HepG2 (cell line): ENCODE results near the gene ADCY7. TPM values are rescaled to one million over a fixed set of nuclear protein-coding genes. Genes with fewer than 3 reads are reported as not detected.

Experiments used
- ATF2 ChIP-seq: sonication (generic); formaldehyde crosslinking; IDR thresholded peaks from 2 replicates; pipeline ENCODE4 v1.4.0; 2020; ENCODE audit warnings: missing genetic modification reagents
- BRCA1 ChIP-seq: sonication (generic); formaldehyde crosslinking; IDR thresholded peaks from 2 replicates; pipeline ENCODE4 v1.4.0; 2020; ENCODE audit warnings: missing genetic modification reagents
- DZIP1 ChIP-seq: sonication (generic); formaldehyde crosslinking; IDR thresholded peaks from 2 replicates; pipeline ENCODE4 v1.5.0; 2020; ENCODE audit warnings: mild to moderate bottlenecking, missing genetic modification reagents
- FOXA1 ChIP-seq, 2 experiments: fragments of 450-650 bp in 1 of 2; sonication (generic) in 1 of 2; formaldehyde crosslinking in 1 of 2; IDR thresholded peaks; 2 replicates each; pipeline versions ENCODE4 v1.4.0 to v1.6.1; 2016 to 2020; ENCODE audit warnings: missing genetic modification reagents in 1 of 2
- FUBP1 ChIP-seq: sonication (generic); formaldehyde crosslinking; IDR thresholded peaks from 2 replicates; pipeline ENCODE4 v1.5.1; 2020; ENCODE audit warnings: missing genetic modification reagents, mild to moderate bottlenecking, borderline replicate concordance
- MED1 ChIP-seq: sonication (generic); formaldehyde crosslinking; IDR thresholded peaks from 2 replicates; pipeline ENCODE4 v1.4.0; 2020; ENCODE audit warnings: missing genetic modification reagents
- PATZ1 ChIP-seq: sonication (generic); formaldehyde crosslinking; IDR thresholded peaks from 2 replicates; pipeline ENCODE4 v1.4.0; 2020; ENCODE audit warnings: missing genetic modification reagents
- PRDM15 ChIP-seq: sonication (generic); formaldehyde crosslinking; IDR thresholded peaks from 2 replicates; pipeline ENCODE4 v1.4.0; 2020; ENCODE audit warnings: missing genetic modification reagents
- SAP130 ChIP-seq: IDR thresholded peaks from 2 replicates; pipeline ENCODE4 v1.6.1; 2016; ENCODE audit warnings: low read depth
- SMAD9 ChIP-seq: sonication (generic); formaldehyde crosslinking; IDR thresholded peaks from 2 replicates; pipeline ENCODE4 v1.5.1; 2020; ENCODE audit warnings: mild to moderate bottlenecking, missing genetic modification reagents
- THRA ChIP-seq: sonication (generic); formaldehyde crosslinking; IDR thresholded peaks from 2 replicates; pipeline ENCODE4 v1.4.0; 2020; ENCODE audit warnings: missing genetic modification reagents, borderline replicate concordance
- ZNF598 ChIP-seq: sonication (generic); formaldehyde crosslinking; IDR thresholded peaks from 2 replicates; pipeline ENCODE4 v1.5.1; 2020; ENCODE audit warnings: mild to moderate bottlenecking, missing genetic modification reagents, borderline replicate concordance
- ZNF792 ChIP-seq: IDR thresholded peaks from 2 replicates; pipeline ENCODE4 v1.6.1; 2016
- ZSCAN21 ChIP-seq: sonication (generic); formaldehyde crosslinking; IDR thresholded peaks from 2 replicates; pipeline ENCODE4 v1.8.0; 2022; ENCODE audit warnings: mild to moderate bottlenecking, missing genetic modification reagents, moderate library complexity, borderline replicate concordance
- polyA plus RNA-seq, 8 experiments: library from polyadenylated mRNA; depleted of rRNA in 3 of 8; stranded (reverse) in 7 of 8; unstranded in 1 of 8; fragments of >200 nt; fragmentation: Illumina TruSeq in 4 of 8; extraction: Trizol in 4 of 8; gene quantifications; 2 replicates each; pipeline versions ENCODE4 v1.2.1 to v1.2.3, GENCODE V29; 2011 to 2016; ENCODE audit warnings: low read depth in 4 of 8, missing spikeins in 1 of 8, mixed read lengths in 1 of 8; ENCODE audit not compliant: insufficient read depth in 1 of 8
- total RNA-seq, 5 experiments: library from RNA; depleted of rRNA; stranded (reverse); fragments of >200 nt; fragmentation: Illumina TruSeq; extraction: Trizol; gene quantifications; 2 replicates each; pipeline ENCODE4 v1.2.3, GENCODE V29; 2016; ENCODE audit warnings: low read depth in 1 of 5

ADCY7 gene
- total and polyA plus RNA-seq, 2 of the 13 experiments (the other 11 are each of a cell fraction or from before 2014, with no cell fraction given) = 2.2 to 4.3 TPM

GRCh38 chr16:50303605-50304466 lies 37.5 kb downstream of the ADCY7 start (continued):
- TF ChIP-seq THRA (CRISPR knock-in tag) (peak; percentile 55; the same call in 1 of the 2 replicates), DZIP1 (CRISPR knock-in tag) (no peak; the same call in 1 of the 2 replicates), SMAD9 (CRISPR knock-in tag) (no peak), ATF2 (CRISPR knock-in tag) (no peak), SAP130 (CRISPR knock-in tag) (0 out of 2 replicates have a peak, but pooled peaks have one; percentile 43), ZNF598 (CRISPR knock-in tag) (peak; percentile 59; the same call in 1 of the 2 replicates), FUBP1 (CRISPR knock-in tag) (no peak), ZNF792 (CRISPR knock-in tag) (no peak), FOXA1 (IDR thresholded peaks at IDR 0.05) (no peak), FOXA1 (CRISPR knock-in tag; IDR thresholded peaks at IDR 0.05) (peak; percentile 80; the same call in 1 of the 2 replicates), PATZ1 (CRISPR knock-in tag) (peak; percentile 76), MED1 (CRISPR knock-in tag) (peak; percentile 44; the same call in 1 of the 2 replicates), BRCA1 (CRISPR knock-in tag) (no peak), ZSCAN21 (CRISPR knock-in tag) (peak; percentile 65; the same call in 1 of the 2 replicates), PRDM15 (CRISPR knock-in tag) (no peak)
